Astrocyte (in vitro differentiated cells and primary cell): Measurements from ENCODE around the gene DMRTB1.

Source experiments
- EZH2 ChIP-seq: IDR thresholded peaks from 2 replicates; pipeline ENCODE4 v1.6.1; 2012; ENCODE audit warnings: mild to moderate bottlenecking, low read length, inconsistent platforms; ENCODE audit not compliant: insufficient read depth
- TF ChIP-seq, protein P1 (sequence below): IDR thresholded peaks from 2 replicates; pipeline ENCODE4 v1.5.1; 2011; ENCODE audit warnings: low read depth, mild to moderate bottlenecking, inconsistent platforms, low read length, moderate library complexity; ENCODE audit not compliant: insufficient read depth

DNA sequence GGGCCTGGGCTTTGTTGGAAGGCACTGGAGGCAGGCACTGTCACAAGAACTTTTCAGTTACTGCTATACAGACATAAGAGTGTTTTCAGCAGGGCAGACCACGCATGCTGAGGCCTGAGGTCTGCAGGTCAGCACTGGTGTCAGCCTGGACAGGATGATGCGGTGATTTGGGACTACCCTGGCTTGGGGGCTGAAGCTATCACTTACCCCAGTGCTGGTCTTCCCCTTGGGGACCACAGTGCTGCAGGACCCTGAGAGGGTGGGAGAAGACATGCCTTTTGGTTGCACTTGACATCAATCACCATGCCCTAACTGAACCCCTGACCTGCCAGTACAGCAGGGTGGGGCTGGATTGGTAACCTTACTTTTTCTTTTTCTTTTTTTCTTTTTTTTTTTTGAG is 9.2 kb downstream of the DMRTB1 start:
- TF ChIP-seq, protein P1, sequence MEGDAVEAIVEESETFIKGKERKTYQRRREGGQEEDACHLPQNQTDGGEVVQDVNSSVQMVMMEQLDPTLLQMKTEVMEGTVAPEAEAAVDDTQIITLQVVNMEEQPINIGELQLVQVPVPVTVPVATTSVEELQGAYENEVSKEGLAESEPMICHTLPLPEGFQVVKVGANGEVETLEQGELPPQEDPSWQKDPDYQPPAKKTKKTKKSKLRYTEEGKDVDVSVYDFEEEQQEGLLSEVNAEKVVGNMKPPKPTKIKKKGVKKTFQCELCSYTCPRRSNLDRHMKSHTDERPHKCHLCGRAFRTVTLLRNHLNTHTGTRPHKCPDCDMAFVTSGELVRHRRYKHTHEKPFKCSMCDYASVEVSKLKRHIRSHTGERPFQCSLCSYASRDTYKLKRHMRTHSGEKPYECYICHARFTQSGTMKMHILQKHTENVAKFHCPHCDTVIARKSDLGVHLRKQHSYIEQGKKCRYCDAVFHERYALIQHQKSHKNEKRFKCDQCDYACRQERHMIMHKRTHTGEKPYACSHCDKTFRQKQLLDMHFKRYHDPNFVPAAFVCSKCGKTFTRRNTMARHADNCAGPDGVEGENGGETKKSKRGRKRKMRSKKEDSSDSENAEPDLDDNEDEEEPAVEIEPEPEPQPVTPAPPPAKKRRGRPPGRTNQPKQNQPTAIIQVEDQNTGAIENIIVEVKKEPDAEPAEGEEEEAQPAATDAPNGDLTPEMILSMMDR, result no peak
- TF ChIP-seq EZH2, result no peak
